GDM1 (cell line): Measurements from ENCODE around the gene CRYBB2.
"Not testable (repeated sequence)": the region's sequence is repeated elsewhere in the genome, so short reads cannot be mapped to it uniquely, and the experiment has no call there.

Experiments
- DNase-seq: peaks from one replicate; lab custom pipeline; 2025; lab: John Stamatoyannopoulos, UW

The CRYBB2 gene

GRCh38 chr22:25233706-25234105 lies 14.3 kb downstream of the CRYBB2 start:
- not testable (repeated sequence) for DNase-seq

- DNase-seq = peak; percentile 54
Observed at GRCh38 chr22:25235547-25236290, 16.3 kb downstream of the CRYBB2 start.

- DNase-seq = no peak
Observed at GRCh38 chr22:25236417-25236816, 17.0 kb downstream of the CRYBB2 start.

GRCh38 chr22:25237503-25237902 lies 18.1 kb downstream of the CRYBB2 start:
- no peak for DNase-seq

- not testable (repeated sequence) for DNase-seq
Observed at GRCh38 chr22:25238058-25238457, 18.6 kb downstream of the CRYBB2 start.

- DNase-seq = not testable (repeated sequence)
Observed at GRCh38 chr22:25255169-25255568, 35.7 kb downstream of the CRYBB2 start.

- not testable (repeated sequence) for DNase-seq
Observed at GRCh38 chr22:25267567-25267966, 48.1 kb downstream of the CRYBB2 start.

GRCh38 chr22:25268902-25269301 lies 49.5 kb downstream of the CRYBB2 start:
- not testable (repeated sequence) for DNase-seq

GRCh38 chr22:25270061-25270460 lies 50.6 kb downstream of the CRYBB2 start:
- not testable (repeated sequence) for DNase-seq

GRCh38 chr22:25273231-25273630 lies 53.8 kb downstream of the CRYBB2 start:
- not testable (repeated sequence) for DNase-seq

GRCh38 chr22:25273928-25274327 lies 54.5 kb downstream of the CRYBB2 start:
- not testable (repeated sequence) for DNase-seq

- DNase-seq = not testable (repeated sequence)
Observed at GRCh38 chr22:25280118-25280517, 60.7 kb downstream of the CRYBB2 start.
